Measurements from ENCODE around the gene ACMSD.

DNA sequence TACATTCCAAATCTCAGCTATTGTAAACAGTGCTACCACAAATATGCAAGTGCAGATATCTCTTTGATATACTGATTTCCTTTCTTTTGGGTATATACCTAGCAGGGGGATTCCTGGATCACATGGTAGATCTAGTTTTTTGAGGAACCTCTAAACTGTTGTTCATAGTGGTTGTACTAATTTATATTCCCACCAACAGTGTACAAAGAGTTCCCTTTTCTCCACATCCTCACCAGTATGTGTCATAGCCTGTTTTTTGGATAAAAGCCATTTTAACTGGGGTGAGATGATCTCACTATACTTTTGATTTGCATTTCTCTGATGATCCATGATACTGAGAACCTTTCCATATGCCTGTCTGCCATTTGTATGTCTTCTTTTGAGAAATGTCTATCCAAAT lies 73.9 kb downstream of the ACMSD start:
- no peak for TF ChIP-seq EZH2 (IDR thresholded peaks at IDR 0.05; ENCODE audit: low read length, missing control alignments)
- TF ChIP-seq, protein P1, sequence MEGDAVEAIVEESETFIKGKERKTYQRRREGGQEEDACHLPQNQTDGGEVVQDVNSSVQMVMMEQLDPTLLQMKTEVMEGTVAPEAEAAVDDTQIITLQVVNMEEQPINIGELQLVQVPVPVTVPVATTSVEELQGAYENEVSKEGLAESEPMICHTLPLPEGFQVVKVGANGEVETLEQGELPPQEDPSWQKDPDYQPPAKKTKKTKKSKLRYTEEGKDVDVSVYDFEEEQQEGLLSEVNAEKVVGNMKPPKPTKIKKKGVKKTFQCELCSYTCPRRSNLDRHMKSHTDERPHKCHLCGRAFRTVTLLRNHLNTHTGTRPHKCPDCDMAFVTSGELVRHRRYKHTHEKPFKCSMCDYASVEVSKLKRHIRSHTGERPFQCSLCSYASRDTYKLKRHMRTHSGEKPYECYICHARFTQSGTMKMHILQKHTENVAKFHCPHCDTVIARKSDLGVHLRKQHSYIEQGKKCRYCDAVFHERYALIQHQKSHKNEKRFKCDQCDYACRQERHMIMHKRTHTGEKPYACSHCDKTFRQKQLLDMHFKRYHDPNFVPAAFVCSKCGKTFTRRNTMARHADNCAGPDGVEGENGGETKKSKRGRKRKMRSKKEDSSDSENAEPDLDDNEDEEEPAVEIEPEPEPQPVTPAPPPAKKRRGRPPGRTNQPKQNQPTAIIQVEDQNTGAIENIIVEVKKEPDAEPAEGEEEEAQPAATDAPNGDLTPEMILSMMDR (conservative IDR thresholded peaks at IDR 0.05 in 1 of 2, IDR thresholded peaks at IDR 0.05 in 1 of 2; ENCODE audit: low read depth in 1 of 2, low read length in 2 of 2) = no peak

Data from fibroblast of lung (primary cell).